SU-DHL-6 (cell line): ENCODE measurements around the gene PLAA.
A peak's percentile ranks its signal among the peaks of the same experiment; 100 is the strongest.

Experiments
- H2AFZ ChIP-seq: fragments of 200-600 bp; sonication (generic); 2 replicates; pipeline ENCODE4 v1.6.1; 2014; ENCODE audit warnings: low read depth, mild to moderate bottlenecking, moderate library complexity, mixed read lengths, antibody characterized with exemption, low read length; ENCODE audit not compliant: severe bottlenecking
- H3F3A ChIP-seq: fragments of 200-600 bp; shearing (Covaris generic); 2 replicates; pipeline ENCODE4 v1.6.0; 2016; ENCODE audit warnings: antibody characterized with exemption, mild to moderate bottlenecking; ENCODE audit not compliant: insufficient read depth
- H3K27ac ChIP-seq: fragments of 200-600 bp; sonication (generic); 2 replicates; pipeline ENCODE4 v1.5.1; 2016; ENCODE audit warnings: low read depth, mild to moderate bottlenecking, low read length, moderate library complexity, mixed read lengths
- H3K27me3 ChIP-seq: fragments of 200-600 bp; sonication (generic), shearing (Covaris generic); 2 replicates; pipeline ENCODE4 v1.6.0; 2014; ENCODE audit warnings: mild to moderate bottlenecking, low read length
- H3K36me3 ChIP-seq: fragments of 200-600 bp; sonication (generic); 2 replicates; pipeline ENCODE4 v1.6.1; 2014; ENCODE audit warnings: mild to moderate bottlenecking, low read length, mixed read lengths
- H3K4me2 ChIP-seq: fragments of 300-600, 200-600 bp; shearing (Covaris generic), sonication (generic); 2 replicates; pipeline ENCODE4 v1.6.0; 2014; ENCODE audit warnings: low read length, low read depth, mild to moderate bottlenecking; ENCODE audit not compliant: poor library complexity, severe bottlenecking
- H3K4me3 ChIP-seq: fragments of 200-600 bp; sonication (generic); 2 replicates; pipeline ENCODE4 v1.5.1; 2014; ENCODE audit warnings: antibody characterized with exemption, low read length, mild to moderate bottlenecking, mixed read lengths; ENCODE audit not compliant: insufficient read depth, poor library complexity, severe bottlenecking
- H3K79me2 ChIP-seq: fragments of 200-600 bp; sonication (generic); 2 replicates; pipeline ENCODE4 v1.6.1; 2014; ENCODE audit warnings: mild to moderate bottlenecking, low read length, moderate library complexity; ENCODE audit not compliant: insufficient read depth
- H3K9ac ChIP-seq: fragments of 200-600 bp; sonication (generic); 2 replicates; pipeline ENCODE4 v1.7.0; 2014; ENCODE audit warnings: mild to moderate bottlenecking, low read length
- H3K9me2 ChIP-seq: fragments of 200-600 bp; sonication (generic); replicated peaks from 2 replicates; pipeline ENCODE4 v1.6.1; 2014; ENCODE audit warnings: low read length; ENCODE audit not compliant: insufficient read depth
- H3K9me3 ChIP-seq: fragments of 200-600 bp; sonication (generic); 2 replicates; pipeline ENCODE4 v1.6.1; 2014; ENCODE audit warnings: low read length, mixed read lengths; ENCODE audit not compliant: insufficient read depth
- H4K20me1 ChIP-seq: fragments of 200-600 bp; sonication (generic); 2 replicates; pipeline ENCODE4 v1.6.1; 2014; ENCODE audit warnings: low read depth, mild to moderate bottlenecking, antibody characterized with exemption, low read length, moderate library complexity, mixed read lengths
- CTCF ChIP-seq: fragments of 200-600 bp; sonication (generic); IDR thresholded peaks from one replicate; pipeline ENCODE4 v1.5.1; 2017; ENCODE audit warnings: antibody characterized with exemption, mild to moderate bottlenecking, low read length, moderate library complexity; ENCODE audit not compliant: insufficient read depth, poor library complexity, severe bottlenecking
- EZH2phosphoT487 ChIP-seq: fragments of 200-600 bp; sonication (generic), shearing (Covaris generic); conservative IDR thresholded peaks from 2 replicates; pipeline ENCODE4 v1.6.1; 2018; ENCODE audit warnings: mild to moderate bottlenecking, antibody characterized with exemption, low read length, moderate library complexity, mixed read lengths

PLAA gene

GRCh38 chr9:26950521-26950920 lies 3.5 kb upstream of the PLAA start:
- Histone ChIP-seq H3F3A (no peaks in the 10 kb centered on the region), H4K20me1 (no peaks in the 10 kb centered on the region), H3K9ac (no peak overlapping the region), H3K27me3 (no peaks in the 10 kb centered on the region), H2AFZ (no peak overlapping the region), H3K4me2 (no peak overlapping the region), H3K9me2 (no peaks in the 10 kb centered on the region), H3K27ac (no peak overlapping the region), H3K4me3 (no peak overlapping the region), H3K79me2 (peaks cover 14% of the 10 kb centered on the region), H3K36me3 (no peaks in the 10 kb centered on the region), H3K9me3 (no peaks in the 10 kb centered on the region)
- TF ChIP-seq CTCF (no peak), EZH2phosphoT487 (no peak)

DNA sequence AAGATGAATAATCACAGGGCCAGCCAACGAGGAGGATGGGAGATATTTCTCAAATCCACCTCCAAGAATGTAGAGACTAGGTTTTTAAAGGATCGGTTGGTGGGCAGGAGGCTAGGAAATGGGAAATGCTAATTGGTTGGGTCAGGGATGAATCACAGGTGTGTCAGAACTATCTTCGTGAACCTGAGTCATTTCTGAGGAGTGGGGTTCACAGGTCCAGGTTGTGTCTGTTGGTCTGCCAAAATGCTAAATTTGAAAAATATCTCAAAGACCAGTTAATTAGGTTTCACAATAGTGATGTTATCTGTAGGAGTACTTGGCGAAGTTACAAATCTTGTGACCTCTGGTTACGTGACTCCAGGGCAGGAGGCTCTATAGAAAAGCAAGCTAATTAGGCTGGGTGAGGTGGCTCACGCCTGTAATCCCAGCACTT lies 2.6 kb upstream of the PLAA start:
- Histone ChIP-seq H3K4me2 (no peak overlapping the region), H4K20me1 (no peaks in the 10 kb centered on the region), H3F3A (no peaks in the 10 kb centered on the region), H3K27ac (no peak overlapping the region), H3K79me2 (peaks cover 23% of the 10 kb centered on the region), H2AFZ (no peak overlapping the region), H3K27me3 (no peaks in the 10 kb centered on the region), H3K9me3 (no peaks in the 10 kb centered on the region), H3K36me3 (no peaks in the 10 kb centered on the region), H3K4me3 (no peak overlapping the region), H3K9ac (no peak overlapping the region), H3K9me2 (no peaks in the 10 kb centered on the region)
- TF ChIP-seq EZH2phosphoT487 (no peak), CTCF (no peak)

DNA sequence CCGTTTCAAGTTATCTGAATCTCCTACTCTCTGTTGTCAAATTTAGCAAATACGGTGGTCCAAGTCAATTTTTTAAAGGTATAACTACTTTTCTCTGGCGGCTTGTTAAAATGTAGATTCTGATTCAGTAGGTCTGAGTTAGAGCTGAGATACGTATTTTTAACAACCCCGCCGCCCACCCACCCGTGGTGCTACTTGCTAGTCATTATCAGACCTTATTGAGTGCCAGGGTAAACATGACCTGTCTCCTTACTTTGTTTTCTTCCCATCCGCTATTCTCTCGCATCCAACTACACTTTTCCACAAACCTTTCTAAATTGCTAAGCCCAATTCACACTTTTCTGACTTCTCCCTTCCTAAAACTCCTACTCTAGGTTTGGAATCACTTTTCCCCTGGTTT lies 694 bp upstream of the PLAA start:
- Histone ChIP-seq H3K79me2 (peaks cover 42% of the 10 kb centered on the region), H3K9me2 (no peaks in the 10 kb centered on the region), H3K9ac (peak overlapping the region; percentile 96), H4K20me1 (no peaks in the 10 kb centered on the region; the same call in 1 of the 2 replicates), H3K4me3 (peak overlapping the region; percentile 99), H3K9me3 (no peaks in the 10 kb centered on the region), H3F3A (no peaks in the 10 kb centered on the region), H3K4me2 (peak overlapping the region; percentile 69), H3K36me3 (no peaks in the 10 kb centered on the region), H3K27ac (peak overlapping the region; percentile 75), H2AFZ (peak overlapping the region; percentile 88), H3K27me3 (no peaks in the 10 kb centered on the region)
- TF ChIP-seq EZH2phosphoT487 (no peak), CTCF (no peak)
